DMS153 treated with DMSO at 0.1 percent for 48 hours (cell line): Measurements from ENCODE around the gene FBLN2.

Experiments used
- DNase-seq: peaks from one replicate; lab custom pipeline; 2025; ENCODE audit not compliant: unreplicated experiment; lab: John Stamatoyannopoulos, UW

The FBLN2 gene

GRCh38 chr3:13656584-13657301, 107.8 kb downstream of the FBLN2 start:
- DNase-seq = no peak

- no peak for DNase-seq
Measured at GRCh38 chr3:13657660-13658435, 108.9 kb downstream of the FBLN2 start.

GRCh38 chr3:13658681-13659080, 109.8 kb downstream of the FBLN2 start:
- no peak for DNase-seq

- DNase-seq = no peak
Measured at GRCh38 chr3:13659221-13659969, 110.5 kb downstream of the FBLN2 start.

- no peak for DNase-seq
Measured at GRCh38 chr3:13660042-13660874, 111.3 kb downstream of the FBLN2 start.

- no peak for DNase-seq
Measured at GRCh38 chr3:13661121-13661520, 112.2 kb downstream of the FBLN2 start.

- DNase-seq = no peak
Measured at GRCh38 chr3:13662238-13662847, 113.4 kb downstream of the FBLN2 start.

GRCh38 chr3:13663781-13664535, 115.0 kb downstream of the FBLN2 start:
- DNase-seq = no peak

GRCh38 chr3:13665582-13666226, 116.8 kb downstream of the FBLN2 start:
- DNase-seq = no peak

- no peak for DNase-seq
Measured at GRCh38 chr3:13666227-13666619, 117.3 kb downstream of the FBLN2 start.

- no peak for DNase-seq
Measured at GRCh38 chr3:13666781-13667709, 118.1 kb downstream of the FBLN2 start.

- DNase-seq = no peak
Measured at GRCh38 chr3:13668136-13668535, 119.2 kb downstream of the FBLN2 start.

GRCh38 chr3:13669457-13669856, 120.5 kb downstream of the FBLN2 start:
- no peak for DNase-seq

GRCh38 chr3:13670292-13670691, 121.4 kb downstream of the FBLN2 start:
- DNase-seq = no peak

- DNase-seq = no peak
Measured at GRCh38 chr3:13671482-13672233, 122.7 kb downstream of the FBLN2 start.

GRCh38 chr3:13673207-13673606, 124.3 kb downstream of the FBLN2 start:
- no peak for DNase-seq

GRCh38 chr3:13674538-13675185, 125.7 kb downstream of the FBLN2 start:
- no peak for DNase-seq
